ENCODE results near the gene MYDGF. TPM values are rescaled to one million over a fixed set of nuclear protein-coding genes. Genes with fewer than 3 reads are reported as not detected.

Gene MYDGF
- total and polyA plus RNA-seq, 9 of the 15 experiments (the other 6 are each of a cell fraction or from before 2014, with no cell fraction given), result 4.2 to 141 (median 82.1) TPM

DNA sequence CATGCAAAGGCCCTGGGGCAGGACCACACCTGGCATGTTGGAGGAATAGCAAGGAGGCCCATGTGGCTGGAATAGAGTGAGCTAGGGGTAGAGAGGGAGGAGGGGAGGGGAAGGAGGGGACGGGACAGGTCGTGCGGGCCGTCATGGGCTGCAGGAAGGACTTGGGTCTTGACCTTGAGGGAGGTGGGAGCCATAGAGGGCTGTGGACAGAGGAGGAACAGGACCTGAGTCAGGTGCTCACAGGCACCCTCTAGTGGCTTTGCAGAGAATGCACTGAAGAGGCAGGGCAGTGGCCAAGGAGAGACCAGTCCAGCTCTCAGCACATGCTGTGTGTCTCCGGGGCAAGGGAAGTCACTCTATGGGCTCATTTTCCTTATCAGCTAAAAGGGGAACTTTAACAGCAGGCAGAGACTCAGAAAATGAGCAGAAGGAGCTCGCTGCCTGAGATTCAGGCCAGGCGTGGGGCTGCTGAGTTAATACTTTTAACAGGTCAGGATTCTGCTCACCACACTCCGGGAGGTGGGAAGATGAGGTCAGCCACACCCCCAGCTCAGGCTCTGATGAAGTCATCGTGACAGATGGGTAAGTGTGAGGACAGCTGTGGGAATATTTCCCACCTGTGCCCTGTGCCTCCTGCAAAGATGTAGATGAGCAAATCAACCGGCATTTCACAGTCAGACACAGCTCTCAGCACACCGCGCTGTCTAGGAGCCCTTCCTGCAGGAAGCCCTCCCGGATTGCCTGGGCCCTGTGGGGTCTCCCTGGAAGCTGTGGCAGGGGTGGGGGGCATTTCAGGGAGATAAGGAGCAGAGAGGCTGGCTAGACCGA, 36.8 kb downstream of the MYDGF start (continued):
- TF ChIP-seq, protein P1, sequence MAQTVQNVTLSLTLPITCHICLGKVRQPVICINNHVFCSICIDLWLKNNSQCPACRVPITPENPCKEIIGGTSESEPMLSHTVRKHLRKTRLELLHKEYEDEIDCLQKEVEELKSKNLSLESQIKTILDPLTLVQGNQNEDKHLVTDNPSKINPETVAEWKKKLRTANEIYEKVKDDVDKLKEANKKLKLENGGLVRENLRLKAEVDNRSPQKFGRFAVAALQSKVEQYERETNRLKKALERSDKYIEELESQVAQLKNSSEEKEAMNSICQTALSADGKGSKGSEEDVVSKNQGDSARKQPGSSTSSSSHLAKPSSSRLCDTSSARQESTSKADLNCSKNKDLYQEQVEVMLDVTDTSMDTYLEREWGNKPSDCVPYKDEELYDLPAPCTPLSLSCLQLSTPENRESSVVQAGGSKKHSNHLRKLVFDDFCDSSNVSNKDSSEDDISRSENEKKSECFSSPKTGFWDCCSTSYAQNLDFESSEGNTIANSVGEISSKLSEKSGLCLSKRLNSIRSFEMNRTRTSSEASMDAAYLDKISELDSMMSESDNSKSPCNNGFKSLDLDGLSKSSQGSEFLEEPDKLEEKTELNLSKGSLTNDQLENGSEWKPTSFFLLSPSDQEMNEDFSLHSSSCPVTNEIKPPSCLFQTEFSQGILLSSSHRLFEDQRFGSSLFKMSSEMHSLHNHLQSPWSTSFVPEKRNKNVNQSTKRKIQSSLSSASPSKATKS (CRISPR knock-in tag; IDR thresholded peaks at IDR 0.05), result no peak
- TF ChIP-seq ZNF57 (CRISPR knock-in tag; IDR thresholded peaks at IDR 0.05) (0 out of 2 replicates have a peak, but pooled peaks have one; percentile 54), SMAD1 (IDR thresholded peaks at IDR 0.05; ENCODE audit: low read depth, low read length, partially characterized antibody) (peak; percentile 70), ZC3H8 (IDR thresholded peaks at IDR 0.05) (no peak), DMBX1 (CRISPR knock-in tag; IDR thresholded peaks at IDR 0.05; ENCODE audit: borderline replicate concordance) (peak; percentile 65; the same call in 1 of the 2 replicates), RB1 (IDR thresholded peaks at IDR 0.05; ENCODE audit: low read depth) (peak; percentile 69; the same call in 1 of the 2 replicates), ELF2 (CRISPR knock-in tag; IDR thresholded peaks at IDR 0.05) (no peak), NFRKB (IDR thresholded peaks at IDR 0.05; ENCODE audit: low read depth) (no peak), HNRNPK (IDR thresholded peaks at IDR 0.05; ENCODE audit: low read depth, low read length, poor library complexity, severe bottlenecking) (no peak), SMARCA5 (IDR thresholded peaks at IDR 0.05) (peak; percentile 100), ZNF830 (CRISPR knock-in tag; IDR thresholded peaks at IDR 0.05) (peak; percentile 75; the same call in 1 of the 2 replicates)
- TF ChIP-seq, protein P2, sequence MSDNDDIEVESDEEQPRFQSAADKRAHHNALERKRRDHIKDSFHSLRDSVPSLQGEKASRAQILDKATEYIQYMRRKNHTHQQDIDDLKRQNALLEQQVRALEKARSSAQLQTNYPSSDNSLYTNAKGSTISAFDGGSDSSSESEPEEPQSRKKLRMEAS (CRISPR knock-in tag; IDR thresholded peaks at IDR 0.05), result peak; percentile 82
- TF ChIP-seq, protein P3, sequence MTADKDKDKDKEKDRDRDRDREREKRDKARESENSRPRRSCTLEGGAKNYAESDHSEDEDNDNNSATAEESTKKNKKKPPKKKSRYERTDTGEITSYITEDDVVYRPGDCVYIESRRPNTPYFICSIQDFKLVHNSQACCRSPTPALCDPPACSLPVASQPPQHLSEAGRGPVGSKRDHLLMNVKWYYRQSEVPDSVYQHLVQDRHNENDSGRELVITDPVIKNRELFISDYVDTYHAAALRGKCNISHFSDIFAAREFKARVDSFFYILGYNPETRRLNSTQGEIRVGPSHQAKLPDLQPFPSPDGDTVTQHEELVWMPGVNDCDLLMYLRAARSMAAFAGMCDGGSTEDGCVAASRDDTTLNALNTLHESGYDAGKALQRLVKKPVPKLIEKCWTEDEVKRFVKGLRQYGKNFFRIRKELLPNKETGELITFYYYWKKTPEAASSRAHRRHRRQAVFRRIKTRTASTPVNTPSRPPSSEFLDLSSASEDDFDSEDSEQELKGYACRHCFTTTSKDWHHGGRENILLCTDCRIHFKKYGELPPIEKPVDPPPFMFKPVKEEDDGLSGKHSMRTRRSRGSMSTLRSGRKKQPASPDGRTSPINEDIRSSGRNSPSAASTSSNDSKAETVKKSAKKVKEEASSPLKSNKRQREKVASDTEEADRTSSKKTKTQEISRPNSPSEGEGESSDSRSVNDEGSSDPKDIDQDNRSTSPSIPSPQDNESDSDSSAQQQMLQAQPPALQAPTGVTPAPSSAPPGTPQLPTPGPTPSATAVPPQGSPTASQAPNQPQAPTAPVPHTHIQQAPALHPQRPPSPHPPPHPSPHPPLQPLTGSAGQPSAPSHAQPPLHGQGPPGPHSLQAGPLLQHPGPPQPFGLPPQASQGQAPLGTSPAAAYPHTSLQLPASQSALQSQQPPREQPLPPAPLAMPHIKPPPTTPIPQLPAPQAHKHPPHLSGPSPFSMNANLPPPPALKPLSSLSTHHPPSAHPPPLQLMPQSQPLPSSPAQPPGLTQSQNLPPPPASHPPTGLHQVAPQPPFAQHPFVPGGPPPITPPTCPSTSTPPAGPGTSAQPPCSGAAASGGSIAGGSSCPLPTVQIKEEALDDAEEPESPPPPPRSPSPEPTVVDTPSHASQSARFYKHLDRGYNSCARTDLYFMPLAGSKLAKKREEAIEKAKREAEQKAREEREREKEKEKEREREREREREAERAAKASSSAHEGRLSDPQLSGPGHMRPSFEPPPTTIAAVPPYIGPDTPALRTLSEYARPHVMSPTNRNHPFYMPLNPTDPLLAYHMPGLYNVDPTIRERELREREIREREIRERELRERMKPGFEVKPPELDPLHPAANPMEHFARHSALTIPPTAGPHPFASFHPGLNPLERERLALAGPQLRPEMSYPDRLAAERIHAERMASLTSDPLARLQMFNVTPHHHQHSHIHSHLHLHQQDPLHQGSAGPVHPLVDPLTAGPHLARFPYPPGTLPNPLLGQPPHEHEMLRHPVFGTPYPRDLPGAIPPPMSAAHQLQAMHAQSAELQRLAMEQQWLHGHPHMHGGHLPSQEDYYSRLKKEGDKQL (CRISPR knock-in tag; IDR thresholded peaks at IDR 0.05; ENCODE audit: borderline replicate concordance), result no peak
- TF ChIP-seq, protein P4, sequence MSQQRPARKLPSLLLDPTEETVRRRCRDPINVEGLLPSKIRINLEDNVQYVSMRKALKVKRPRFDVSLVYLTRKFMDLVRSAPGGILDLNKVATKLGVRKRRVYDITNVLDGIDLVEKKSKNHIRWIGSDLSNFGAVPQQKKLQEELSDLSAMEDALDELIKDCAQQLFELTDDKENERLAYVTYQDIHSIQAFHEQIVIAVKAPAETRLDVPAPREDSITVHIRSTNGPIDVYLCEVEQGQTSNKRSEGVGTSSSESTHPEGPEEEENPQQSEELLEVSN (IDR thresholded peaks at IDR 0.05; ENCODE audit: borderline replicate concordance in 1 of 2, extremely low read depth in 1 of 2, insufficient read depth in 1 of 2, insufficient read length in 1 of 2, low read depth in 1 of 2, low read length in 1 of 2, poor library complexity in 1 of 2, severe bottlenecking in 1 of 2), result peak in 1 of 2 experiments; percentile 59
- TF ChIP-seq, protein P5, sequence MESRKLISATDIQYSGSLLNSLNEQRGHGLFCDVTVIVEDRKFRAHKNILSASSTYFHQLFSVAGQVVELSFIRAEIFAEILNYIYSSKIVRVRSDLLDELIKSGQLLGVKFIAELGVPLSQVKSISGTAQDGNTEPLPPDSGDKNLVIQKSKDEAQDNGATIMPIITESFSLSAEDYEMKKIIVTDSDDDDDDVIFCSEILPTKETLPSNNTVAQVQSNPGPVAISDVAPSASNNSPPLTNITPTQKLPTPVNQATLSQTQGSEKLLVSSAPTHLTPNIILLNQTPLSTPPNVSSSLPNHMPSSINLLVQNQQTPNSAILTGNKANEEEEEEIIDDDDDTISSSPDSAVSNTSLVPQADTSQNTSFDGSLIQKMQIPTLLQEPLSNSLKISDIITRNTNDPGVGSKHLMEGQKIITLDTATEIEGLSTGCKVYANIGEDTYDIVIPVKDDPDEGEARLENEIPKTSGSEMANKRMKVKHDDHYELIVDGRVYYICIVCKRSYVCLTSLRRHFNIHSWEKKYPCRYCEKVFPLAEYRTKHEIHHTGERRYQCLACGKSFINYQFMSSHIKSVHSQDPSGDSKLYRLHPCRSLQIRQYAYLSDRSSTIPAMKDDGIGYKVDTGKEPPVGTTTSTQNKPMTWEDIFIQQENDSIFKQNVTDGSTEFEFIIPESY (CRISPR knock-in tag; IDR thresholded peaks at IDR 0.05), result peak; percentile 72

Measured in K562 (cell line).